ENCODE results near the gene AKT2. TPM values are rescaled to one million over a fixed set of nuclear protein-coding genes. Genes with fewer than 3 reads are reported as not detected.
"Not testable (repeated sequence)": the region's sequence is repeated elsewhere in the genome, so short reads cannot be mapped to it uniquely, and the experiment has no call there.

Gene AKT2
- total RNA-seq, 1 donor from 2014 or later: 54.8 TPM

GRCh38 chr19:40219721-40220276 is 65.3 kb downstream of the AKT2 start:
- peaks cover 15% of the 10 kb centered on the region for H3K27me3 ChIP-seq (ENCODE audit: control insufficient read depth, insufficient read depth, low read length)
- peak; percentile 90 for DNase-seq (ENCODE audit: low read depth)
- H3K4me3 ChIP-seq (ENCODE audit: low read depth, low read length): peak overlapping the region; percentile 6
- no peaks in the 10 kb centered on the region for H3K36me3 ChIP-seq (ENCODE audit: control insufficient read depth, insufficient read depth, low read length)
- TF ChIP-seq CTCF (IDR thresholded peaks at IDR 0.05; ENCODE audit: insufficient read depth, low read length, severe bottlenecking): no peak
- FAIRE-seq: peak; percentile 93

DNA sequence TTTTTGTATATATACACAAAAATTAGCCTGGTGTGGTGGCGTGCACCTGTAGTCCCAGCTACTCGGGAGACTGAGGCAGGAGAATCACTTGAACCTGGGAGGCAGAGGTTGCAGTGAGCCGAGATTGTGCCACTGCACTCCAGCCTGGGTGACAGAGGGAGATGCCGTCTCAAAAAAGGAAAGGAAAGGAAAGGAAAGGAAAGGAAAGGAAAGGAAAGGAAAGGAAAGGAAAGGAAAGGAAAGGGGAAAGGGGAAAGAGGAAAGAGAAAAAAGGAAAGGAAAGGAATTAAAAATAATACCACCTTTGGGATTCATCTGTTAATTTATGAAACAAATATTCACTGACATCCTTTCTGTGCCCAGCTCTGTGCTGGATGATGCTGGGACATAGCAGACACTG is 66.1 kb downstream of the AKT2 start:
- not testable (repeated sequence) for H3K4me3 ChIP-seq (ENCODE audit: low read depth, low read length); H3K36me3 ChIP-seq (ENCODE audit: control insufficient read depth, insufficient read depth, low read length); FAIRE-seq; DNase-seq (ENCODE audit: low read depth)
- H3K27me3 ChIP-seq (ENCODE audit: control insufficient read depth, insufficient read depth, low read length): peaks cover 15% of the 10 kb centered on the region

DNA sequence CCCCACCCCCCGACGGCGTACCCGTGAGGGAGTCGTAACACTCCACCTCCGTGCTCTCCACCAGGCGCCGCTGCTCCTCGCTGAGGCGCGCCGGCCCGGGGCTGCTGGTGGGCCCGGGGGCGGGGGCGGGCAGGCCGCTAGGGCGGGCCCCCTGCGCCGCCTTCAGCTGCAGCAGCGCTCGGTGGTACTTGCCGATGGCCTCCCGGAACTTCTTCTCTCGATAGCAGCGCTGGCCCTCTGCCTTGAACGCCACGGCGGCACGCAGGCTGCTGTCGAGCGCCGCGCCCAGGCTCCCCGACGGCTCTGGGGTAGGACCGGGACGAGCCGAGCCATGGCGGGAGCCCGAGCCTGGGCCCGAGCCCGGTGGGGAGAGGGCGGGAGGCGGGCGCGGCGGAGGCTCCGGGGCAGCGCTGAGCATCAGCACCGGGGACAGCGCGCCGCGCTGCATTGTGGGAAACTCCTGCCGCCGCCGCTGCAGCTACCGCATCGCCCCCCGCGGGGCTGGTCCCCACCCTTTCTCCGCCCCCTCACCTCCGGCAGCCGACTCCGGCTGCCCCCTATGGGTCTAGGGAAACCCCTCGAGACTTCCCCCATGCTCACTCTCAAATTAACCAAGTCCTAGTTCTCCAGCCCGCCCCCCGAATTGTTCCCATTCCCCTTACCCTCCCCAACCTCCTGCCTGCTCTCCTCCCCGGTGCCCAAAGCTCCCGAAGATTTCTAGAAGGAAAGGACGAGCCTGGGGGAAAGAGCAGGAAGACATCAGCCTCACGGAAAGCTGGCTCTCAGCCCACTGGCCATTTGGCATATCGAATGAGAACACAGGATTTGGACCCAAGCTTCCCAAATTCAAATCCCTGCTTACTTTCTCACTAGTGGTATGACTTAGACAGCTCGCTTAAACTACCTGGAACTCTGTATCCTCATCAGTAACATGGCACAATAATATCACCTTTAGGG is 66.9 kb downstream of the AKT2 start, which contains the start of gene TTC9B:
Gene TTC9B (minus strand): TSS at position 451 of the 957 bp plus-strand sequence. CDS start 3 bp downstream, at position 448.
- Histone ChIP-seq H3K4me3 (ENCODE audit: low read depth, low read length) (peak within 1 kb of the TSS; percentile 3), H3K27me3 (ENCODE audit: control insufficient read depth, insufficient read depth, low read length) (peaks cover 15% of the 10 kb centered on the region), H3K36me3 (ENCODE audit: control insufficient read depth, insufficient read depth, low read length) (no peaks in the 10 kb centered on the region)
- DNase-seq (ENCODE audit: low read depth) (no peak), FAIRE-seq (no peak)
- no peak for TF ChIP-seq CTCF (IDR thresholded peaks at IDR 0.05; ENCODE audit: insufficient read depth, low read length, severe bottlenecking)

DNA sequence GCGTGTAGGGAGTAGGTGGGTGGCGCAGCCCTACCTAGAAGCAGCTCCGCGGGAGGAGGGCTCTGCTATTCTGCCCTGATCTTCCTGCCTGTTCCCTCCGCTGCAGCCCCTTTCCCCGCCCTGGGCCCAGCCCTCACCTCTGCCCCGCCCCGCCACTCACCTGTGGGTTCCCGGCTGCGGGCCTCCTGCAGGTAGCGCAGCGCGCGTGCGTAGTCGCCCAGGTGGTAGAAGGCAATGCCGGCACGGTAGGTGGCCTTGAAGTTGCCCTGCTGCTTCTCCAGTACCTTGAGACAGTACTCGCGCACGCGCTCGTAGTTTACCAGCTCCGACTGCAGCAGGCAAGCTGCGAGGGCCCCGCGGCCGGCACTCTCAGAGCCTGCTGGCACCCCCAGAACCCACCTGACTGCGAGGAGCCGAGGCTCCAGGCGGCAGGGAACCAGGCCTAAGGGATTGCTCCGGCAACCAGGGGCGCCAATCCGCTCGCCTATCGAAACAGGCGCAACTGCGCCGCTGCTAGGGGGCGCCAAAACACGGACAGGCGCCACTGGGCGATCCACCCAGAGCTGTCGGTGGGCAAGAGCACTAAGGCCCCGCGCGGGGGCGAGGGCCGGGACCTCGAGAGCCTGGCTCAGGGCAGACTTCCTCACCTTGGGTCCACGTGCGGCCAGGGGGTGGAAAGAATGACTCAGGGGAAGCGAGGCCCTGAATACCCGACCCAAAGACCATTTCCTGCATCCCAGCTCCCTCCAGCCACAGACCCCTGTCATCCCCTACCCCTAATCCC is 67.9 kb downstream of the AKT2 start:
- FAIRE-seq (no peak), DNase-seq (ENCODE audit: low read depth) (peak; percentile 36)
- Histone ChIP-seq H3K4me3 (ENCODE audit: low read depth, low read length) (peak overlapping the region; percentile 3), H3K36me3 (ENCODE audit: control insufficient read depth, insufficient read depth, low read length) (no peaks in the 10 kb centered on the region), H3K27me3 (ENCODE audit: control insufficient read depth, insufficient read depth, low read length) (peaks cover 15% of the 10 kb centered on the region)
- TF ChIP-seq CTCF (IDR thresholded peaks at IDR 0.05; ENCODE audit: insufficient read depth, low read length, severe bottlenecking): peak; percentile 65

GRCh38 chr19:40216777-40217026 is 68.4 kb downstream of the AKT2 start:
- peaks cover 15% of the 10 kb centered on the region for H3K27me3 ChIP-seq (ENCODE audit: control insufficient read depth, insufficient read depth, low read length)
- H3K4me3 ChIP-seq (ENCODE audit: low read depth, low read length): no peak overlapping the region
- TF ChIP-seq CTCF (IDR thresholded peaks at IDR 0.05; ENCODE audit: insufficient read depth, low read length, severe bottlenecking): no peak
- no peaks in the 10 kb centered on the region for H3K36me3 ChIP-seq (ENCODE audit: control insufficient read depth, insufficient read depth, low read length)
- DNase-seq (ENCODE audit: low read depth) (peak; percentile 2), FAIRE-seq (no peak)

Measured in bronchial epithelial cell (primary cell).